HEK293 (cell line): ENCODE results near the gene BRD1.

Experiments
- CTCF ChIA-PET: fragments of 350-600 bp; formaldehyde crosslinking; extraction: SDS; loops from one replicate; lab custom pipeline; 2021; ENCODE audit warnings: antibody characterized with exemption; lab: Yijun Ruan, JAX
- POLR2A ChIA-PET: fragments of 300-600 bp; formaldehyde crosslinking; extraction: SDS; loops from one replicate; lab custom pipeline; 2020; ENCODE audit warnings: antibody characterized with exemption, inconsistent platforms; lab: Yijun Ruan, JAX
- H3K27ac ChIP-seq: fragments of 200-500 bp; sonication (Bioruptor generic); 2 replicates; pipeline ENCODE4 v1.5.1; 2014; ENCODE audit warnings: low read depth, low read length, control low read depth, inconsistent platforms; ENCODE audit errors: extremely low read depth
- H3K36me3 ChIP-seq, 2 experiments: fragments of 200-500 bp in 1 of 2; sonication (Bioruptor generic) in 1 of 2; 1 replicate in 1 of 2; 2 replicates in 1 of 2; pipeline ENCODE4 v1.5.1; 2014 to 2017; ENCODE audit warnings: inconsistent platforms in 2 of 2, low read length in 2 of 2; ENCODE audit not compliant: control insufficient read depth in 2 of 2, insufficient read depth in 1 of 2
- H3K4me1 ChIP-seq: fragments of 200-500 bp; sonication (Bioruptor generic); 2 replicates; pipeline ENCODE4 v1.5.1; 2014; ENCODE audit warnings: mild to moderate bottlenecking, low read length, inconsistent platforms; ENCODE audit not compliant: control insufficient read depth, insufficient read depth
- H3K4me3 ChIP-seq: 2 replicates; pipeline ENCODE4 v1.5.1; 2011; ENCODE audit warnings: low read depth, mild to moderate bottlenecking, control low read depth, low read length, moderate library complexity
- H3K9me3 ChIP-seq: fragments of 200-500 bp; sonication (Bioruptor generic); 2 replicates; pipeline ENCODE4 v1.5.1; 2014; ENCODE audit warnings: low read depth, low read length, inconsistent platforms; ENCODE audit not compliant: control insufficient read depth, insufficient read depth
- PRDM1 ChIP-seq: fragments of 450-650 bp; formaldehyde crosslinking; IDR thresholded peaks from 2 replicates; pipeline ENCODE4; 2016; ENCODE audit warnings: missing biosample characterization, missing genetic modification characterization
- SCRT2 ChIP-seq: fragments of 450-650 bp; formaldehyde crosslinking; IDR thresholded peaks from 2 replicates; pipeline ENCODE4 v1.5.1; 2016; ENCODE audit warnings: missing biosample characterization, missing genetic modification characterization
- SP7 ChIP-seq: fragments of 450-650 bp; formaldehyde crosslinking; IDR thresholded peaks from 2 replicates; pipeline ENCODE4 v1.5.1; 2016; ENCODE audit warnings: missing biosample characterization, missing genetic modification characterization
- TRIM28 ChIP-seq: IDR thresholded peaks from 2 replicates; pipeline ENCODE4 v1.6.1; 2011; ENCODE audit warnings: low read length, control low read depth, borderline replicate concordance
- WT1 ChIP-seq: fragments of 450-650 bp; formaldehyde crosslinking; IDR thresholded peaks from 2 replicates; pipeline ENCODE4 v1.5.1; 2016; ENCODE audit warnings: missing biosample characterization, missing genetic modification characterization
- ZBTB1 ChIP-seq: fragments of 450-650 bp; formaldehyde crosslinking; IDR thresholded peaks from 2 replicates; pipeline ENCODE4 v1.5.1; 2016; ENCODE audit warnings: missing biosample characterization, missing genetic modification characterization
- ZNF138 ChIP-seq: fragments of 450-650 bp; formaldehyde crosslinking; IDR thresholded peaks from 2 replicates; pipeline ENCODE4 v1.5.1; 2016; ENCODE audit warnings: missing biosample characterization, missing genetic modification characterization, borderline replicate concordance
- ZNF266 ChIP-seq: fragments of 450-650 bp; formaldehyde crosslinking; IDR thresholded peaks from 2 replicates; pipeline ENCODE4 v1.5.1; 2016; ENCODE audit warnings: missing biosample characterization, missing genetic modification characterization, low read depth
- ZNF274 ChIP-seq, 2 experiments: fragments of 200-500 bp in 1 of 2; fragments of 450-650 bp in 1 of 2; sonication (Bioruptor generic) in 1 of 2; formaldehyde crosslinking in 1 of 2; IDR thresholded peaks; 2 replicates each; pipeline versions ENCODE4 v1.5.1 to v1.6.1; 2014 to 2016; ENCODE audit warnings: borderline replicate concordance in 1 of 2, inconsistent platforms in 1 of 2, low read length in 1 of 2, missing biosample characterization in 1 of 2, missing genetic modification characterization in 1 of 2
- ZNF354C ChIP-seq: fragments of 450-650 bp; formaldehyde crosslinking; IDR thresholded peaks from 2 replicates; pipeline ENCODE4 v1.5.1; 2016; ENCODE audit warnings: missing biosample characterization, missing genetic modification characterization, low read depth, borderline replicate concordance
- ZNF514 ChIP-seq: fragments of 450-650 bp; formaldehyde crosslinking; IDR thresholded peaks from 2 replicates; pipeline ENCODE4 v1.5.1; 2016; ENCODE audit warnings: missing biosample characterization, missing genetic modification characterization
- ZNF610 ChIP-seq: fragments of 450-650 bp; formaldehyde crosslinking; IDR thresholded peaks from 2 replicates; pipeline ENCODE4 v1.5.1; 2016; ENCODE audit warnings: missing biosample characterization, missing genetic modification characterization, borderline replicate concordance
- ZNF670 ChIP-seq: fragments of 450-650 bp; formaldehyde crosslinking; IDR thresholded peaks from 2 replicates; pipeline ENCODE4 v1.5.1; 2016; ENCODE audit warnings: missing biosample characterization, missing genetic modification characterization, low read depth
- TF ChIP-seq, protein P1 (sequence below): fragments of 450-650 bp; formaldehyde crosslinking; IDR thresholded peaks from 2 replicates; pipeline ENCODE4 v1.5.1; 2017; ENCODE audit warnings: missing biosample characterization, missing genetic modification characterization
- TF ChIP-seq, protein P2 (sequence below): fragments of 450-650 bp; formaldehyde crosslinking; IDR thresholded peaks from 2 replicates; pipeline ENCODE4 v1.5.1; 2016; ENCODE audit warnings: missing biosample characterization, missing genetic modification characterization
- TF ChIP-seq, protein P3 (sequence below): fragments of 450-650 bp; formaldehyde crosslinking; IDR thresholded peaks from 2 replicates; pipeline ENCODE4; 2016; ENCODE audit warnings: missing biosample characterization, missing genetic modification characterization
- TF ChIP-seq, protein P4 (sequence below): fragments of 450-650 bp; formaldehyde crosslinking; IDR thresholded peaks from 2 replicates; pipeline ENCODE4 v1.5.1; 2016; ENCODE audit warnings: missing biosample characterization, missing genetic modification characterization
- TF ChIP-seq, protein P5 (sequence below): fragments of 450-650 bp; formaldehyde crosslinking; IDR thresholded peaks from 2 replicates; pipeline ENCODE4 v1.5.1; 2016; ENCODE audit warnings: missing biosample characterization, missing genetic modification characterization
- TF ChIP-seq, protein P6 (sequence below): fragments of 450-650 bp; formaldehyde crosslinking; IDR thresholded peaks from 2 replicates; pipeline ENCODE4 v1.5.1; 2017; ENCODE audit warnings: missing biosample characterization, missing genetic modification characterization

The BRD1 gene

DNA sequence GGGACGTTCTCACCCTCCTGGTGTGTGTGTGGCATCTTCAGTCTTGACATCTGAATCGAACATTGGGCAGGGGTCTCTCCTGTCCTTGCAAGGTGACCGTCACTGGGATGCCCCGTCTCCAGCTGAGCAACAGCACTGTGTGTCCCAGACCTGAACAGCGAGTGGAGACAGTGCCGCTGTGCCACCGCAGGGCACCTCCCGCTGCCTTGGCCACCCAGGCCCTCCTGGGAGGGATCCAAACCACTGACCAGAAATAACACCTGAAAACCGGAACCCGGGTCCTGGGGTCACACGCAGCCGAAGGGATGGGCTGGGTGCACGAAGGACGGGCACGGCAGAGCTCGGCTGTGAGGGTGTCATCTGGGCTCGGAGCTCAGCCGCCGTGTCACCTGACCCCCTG, 102.2 kb downstream of the BRD1 start:
- TF ChIP-seq, protein P1, sequence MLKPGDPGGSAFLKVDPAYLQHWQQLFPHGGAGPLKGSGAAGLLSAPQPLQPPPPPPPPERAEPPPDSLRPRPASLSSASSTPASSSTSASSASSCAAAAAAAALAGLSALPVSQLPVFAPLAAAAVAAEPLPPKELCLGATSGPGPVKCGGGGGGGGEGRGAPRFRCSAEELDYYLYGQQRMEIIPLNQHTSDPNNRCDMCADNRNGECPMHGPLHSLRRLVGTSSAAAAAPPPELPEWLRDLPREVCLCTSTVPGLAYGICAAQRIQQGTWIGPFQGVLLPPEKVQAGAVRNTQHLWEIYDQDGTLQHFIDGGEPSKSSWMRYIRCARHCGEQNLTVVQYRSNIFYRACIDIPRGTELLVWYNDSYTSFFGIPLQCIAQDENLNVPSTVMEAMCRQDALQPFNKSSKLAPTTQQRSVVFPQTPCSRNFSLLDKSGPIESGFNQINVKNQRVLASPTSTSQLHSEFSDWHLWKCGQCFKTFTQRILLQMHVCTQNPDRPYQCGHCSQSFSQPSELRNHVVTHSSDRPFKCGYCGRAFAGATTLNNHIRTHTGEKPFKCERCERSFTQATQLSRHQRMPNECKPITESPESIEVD (tag by site-specific recombination), result no peak
- no peak for TF ChIP-seq WT1 (tag by site-specific recombination)
- TF ChIP-seq SP7, result no peak
- TF ChIP-seq, protein P2, sequence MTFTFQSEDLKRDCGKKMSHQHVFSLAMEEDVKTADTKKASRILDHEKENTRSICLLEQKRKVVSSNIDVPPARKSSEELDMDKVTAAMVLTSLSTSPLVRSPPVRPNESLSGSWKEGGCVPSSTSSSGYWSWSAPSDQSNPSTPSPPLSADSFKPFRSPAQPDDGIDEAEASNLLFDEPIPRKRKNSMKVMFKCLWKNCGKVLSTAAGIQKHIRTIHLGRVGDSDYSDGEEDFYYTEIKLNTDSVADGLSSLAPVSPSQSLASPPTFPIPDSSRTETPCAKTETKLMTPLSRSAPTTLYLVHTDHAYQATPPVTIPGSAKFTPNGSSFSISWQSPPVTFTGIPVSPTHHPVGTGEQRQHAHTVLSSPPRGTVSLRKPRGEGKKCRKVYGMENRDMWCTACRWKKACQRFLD (tag by site-specific recombination), result no peak
- TF ChIP-seq, protein P3, sequence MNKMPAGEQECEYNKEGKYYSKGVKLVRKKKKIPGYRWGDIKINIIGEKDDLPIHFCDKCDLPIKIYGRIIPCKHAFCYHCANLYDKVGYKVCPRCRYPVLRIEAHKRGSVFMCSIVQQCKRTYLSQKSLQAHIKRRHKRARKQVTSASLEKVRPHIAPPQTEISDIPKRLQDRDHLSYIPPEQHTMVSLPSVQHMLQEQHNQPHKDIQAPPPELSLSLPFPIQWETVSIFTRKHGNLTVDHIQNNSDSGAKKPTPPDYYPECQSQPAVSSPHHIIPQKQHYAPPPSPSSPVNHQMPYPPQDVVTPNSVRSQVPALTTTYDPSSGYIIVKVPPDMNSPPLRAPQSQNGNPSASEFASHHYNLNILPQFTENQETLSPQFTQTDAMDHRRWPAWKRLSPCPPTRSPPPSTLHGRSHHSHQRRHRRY (tag by site-specific recombination), result no peak
- TF ChIP-seq ZNF610, result no peak
- TF ChIP-seq, protein P4, sequence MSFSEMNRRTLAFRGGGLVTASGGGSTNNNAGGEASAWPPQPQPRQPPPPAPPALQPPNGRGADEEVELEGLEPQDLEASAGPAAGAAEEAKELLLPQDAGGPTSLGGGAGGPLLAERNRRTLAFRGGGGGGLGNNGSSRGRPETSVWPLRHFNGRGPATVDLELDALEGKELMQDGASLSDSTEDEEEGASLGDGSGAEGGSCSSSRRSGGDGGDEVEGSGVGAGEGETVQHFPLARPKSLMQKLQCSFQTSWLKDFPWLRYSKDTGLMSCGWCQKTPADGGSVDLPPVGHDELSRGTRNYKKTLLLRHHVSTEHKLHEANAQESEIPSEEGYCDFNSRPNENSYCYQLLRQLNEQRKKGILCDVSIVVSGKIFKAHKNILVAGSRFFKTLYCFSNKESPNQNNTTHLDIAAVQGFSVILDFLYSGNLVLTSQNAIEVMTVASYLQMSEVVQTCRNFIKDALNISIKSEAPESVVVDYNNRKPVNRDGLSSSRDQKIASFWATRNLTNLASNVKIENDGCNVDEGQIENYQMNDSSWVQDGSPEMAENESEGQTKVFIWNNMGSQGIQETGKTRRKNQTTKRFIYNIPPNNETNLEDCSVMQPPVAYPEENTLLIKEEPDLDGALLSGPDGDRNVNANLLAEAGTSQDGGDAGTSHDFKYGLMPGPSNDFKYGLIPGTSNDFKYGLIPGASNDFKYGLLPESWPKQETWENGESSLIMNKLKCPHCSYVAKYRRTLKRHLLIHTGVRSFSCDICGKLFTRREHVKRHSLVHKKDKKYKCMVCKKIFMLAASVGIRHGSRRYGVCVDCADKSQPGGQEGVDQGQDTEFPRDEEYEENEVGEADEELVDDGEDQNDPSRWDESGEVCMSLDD (tag by site-specific recombination), result no peak
- TF ChIP-seq ZNF274 (IDR thresholded peaks at IDR 0.05; ENCODE audit: low read length), result no peak
- TF ChIP-seq ZNF274 (tag by site-specific recombination; IDR thresholded peaks at IDR 0.05; ENCODE audit: borderline replicate concordance), result no peak
- no peak for TF ChIP-seq SCRT2
- no peak for TF ChIP-seq ZNF670 (tag by site-specific recombination)
- TF ChIP-seq, protein P5, sequence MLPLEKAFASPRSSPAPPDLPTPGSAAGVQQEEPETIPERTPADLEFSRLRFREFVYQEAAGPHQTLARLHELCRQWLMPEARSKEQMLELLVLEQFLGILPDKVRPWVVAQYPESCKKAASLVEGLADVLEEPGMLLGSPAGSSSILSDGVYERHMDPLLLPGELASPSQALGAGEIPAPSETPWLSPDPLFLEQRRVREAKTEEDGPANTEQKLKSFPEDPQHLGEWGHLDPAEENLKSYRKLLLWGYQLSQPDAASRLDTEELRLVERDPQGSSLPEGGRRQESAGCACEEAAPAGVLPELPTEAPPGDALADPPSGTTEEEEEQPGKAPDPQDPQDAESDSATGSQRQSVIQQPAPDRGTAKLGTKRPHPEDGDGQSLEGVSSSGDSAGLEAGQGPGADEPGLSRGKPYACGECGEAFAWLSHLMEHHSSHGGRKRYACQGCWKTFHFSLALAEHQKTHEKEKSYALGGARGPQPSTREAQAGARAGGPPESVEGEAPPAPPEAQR (tag by site-specific recombination), result no peak
- TF ChIP-seq ZBTB1, result no peak
- TF ChIP-seq TRIM28, result no peak
- no peak for TF ChIP-seq ZNF266 (tag by site-specific recombination)
- TF ChIP-seq ZNF354C (tag by site-specific recombination), result no peak
- TF ChIP-seq ZNF138 (tag by site-specific recombination), result no peak
- TF ChIP-seq PRDM1, result no peak
- TF ChIP-seq ZNF514, result no peak
- TF ChIP-seq, protein P6, sequence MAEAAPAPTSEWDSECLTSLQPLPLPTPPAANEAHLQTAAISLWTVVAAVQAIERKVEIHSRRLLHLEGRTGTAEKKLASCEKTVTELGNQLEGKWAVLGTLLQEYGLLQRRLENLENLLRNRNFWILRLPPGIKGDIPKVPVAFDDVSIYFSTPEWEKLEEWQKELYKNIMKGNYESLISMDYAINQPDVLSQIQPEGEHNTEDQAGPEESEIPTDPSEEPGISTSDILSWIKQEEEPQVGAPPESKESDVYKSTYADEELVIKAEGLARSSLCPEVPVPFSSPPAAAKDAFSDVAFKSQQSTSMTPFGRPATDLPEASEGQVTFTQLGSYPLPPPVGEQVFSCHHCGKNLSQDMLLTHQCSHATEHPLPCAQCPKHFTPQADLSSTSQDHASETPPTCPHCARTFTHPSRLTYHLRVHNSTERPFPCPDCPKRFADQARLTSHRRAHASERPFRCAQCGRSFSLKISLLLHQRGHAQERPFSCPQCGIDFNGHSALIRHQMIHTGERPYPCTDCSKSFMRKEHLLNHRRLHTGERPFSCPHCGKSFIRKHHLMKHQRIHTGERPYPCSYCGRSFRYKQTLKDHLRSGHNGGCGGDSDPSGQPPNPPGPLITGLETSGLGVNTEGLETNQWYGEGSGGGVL (tag by site-specific recombination), result no peak
- TF ChIP-seq, all 188 proteins: peak for 0
- no peaks in the 10 kb centered on the region for H3K9me3 ChIP-seq
- no peak overlapping the region for H3K4me3 ChIP-seq
- CTCF ChIA-PET, result interaction anchor here (0.7 to 1.2 kb wide), 6 partner anchors 11 to 798 kb away, joined by 3 to 5 read pairs (median 4); no protein-coding TSS in a partner anchor
- no peaks in the 10 kb centered on the region for H3K36me3 ChIP-seq
- no peak overlapping the region for H3K27ac ChIP-seq
- no peaks in the 10 kb centered on the region for H3K4me1 ChIP-seq
- POLR2A ChIA-PET, result interaction anchor here (0.6 kb wide), 1 partner anchor 46 kb away, joined by 3 read pairs; no protein-coding TSS in a partner anchor
